Esophagus squamous epithelium (tissue), 4 donors: Measurements from ENCODE around the gene AFF3.

Experiments
- CTCF ChIP-seq, 6 experiments: fragments of 450-650 bp in 4 of 6; fragments of 200-600 bp in 2 of 6; sonication (generic) in 2 of 6; IDR thresholded peaks; one replicate each; pipeline ENCODE4 v1.5.1; 2016 to 2019; ENCODE audit warnings: antibody characterized with exemption in 6 of 6, mild to moderate bottlenecking in 4 of 6, moderate library complexity in 4 of 6
- POLR2A ChIP-seq, 4 donors: fragments of 450-650 bp; IDR thresholded peaks; one replicate each; pipeline ENCODE4 v1.6.1; 2017; ENCODE audit warnings: antibody characterized with exemption in 4 of 4, mild to moderate bottlenecking in 4 of 4, moderate library complexity in 3 of 4

- no peak for TF ChIP-seq CTCF (IDR thresholded peaks at IDR 0.05)
- TF ChIP-seq POLR2A (IDR thresholded peaks at IDR 0.05): no peak
Measured at GRCh38 chr2:99779276-99779675, 363.1 kb downstream of the AFF3 start.
